Effector CD8-positive, alpha-beta T cell (primary cell): ENCODE data around the gene MLLT10.

Experiments used
- DNase-seq: peaks from one replicate; lab custom pipeline; 2025; lab: John Stamatoyannopoulos, UW

The MLLT10 gene

DNA sequence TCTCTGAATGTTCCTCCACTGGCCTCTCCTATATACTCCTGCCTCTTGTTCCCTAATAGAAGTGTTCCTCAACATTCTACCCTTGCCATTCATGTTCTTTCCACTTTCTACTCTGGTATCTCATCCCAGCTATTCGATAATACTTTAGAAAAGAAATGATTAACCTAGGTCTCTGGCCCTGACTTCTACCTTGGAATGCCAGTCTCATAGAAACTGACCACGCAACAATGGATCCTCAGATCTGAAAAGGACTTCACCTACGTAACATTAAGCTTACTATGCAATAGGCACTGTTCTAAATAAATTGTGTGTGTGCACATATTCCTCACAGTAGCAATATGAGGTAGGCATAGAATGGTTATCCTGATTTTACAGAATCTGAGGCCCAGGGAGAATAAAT is 235.0 kb downstream of the MLLT10 start:
- no peak for DNase-seq

DNA sequence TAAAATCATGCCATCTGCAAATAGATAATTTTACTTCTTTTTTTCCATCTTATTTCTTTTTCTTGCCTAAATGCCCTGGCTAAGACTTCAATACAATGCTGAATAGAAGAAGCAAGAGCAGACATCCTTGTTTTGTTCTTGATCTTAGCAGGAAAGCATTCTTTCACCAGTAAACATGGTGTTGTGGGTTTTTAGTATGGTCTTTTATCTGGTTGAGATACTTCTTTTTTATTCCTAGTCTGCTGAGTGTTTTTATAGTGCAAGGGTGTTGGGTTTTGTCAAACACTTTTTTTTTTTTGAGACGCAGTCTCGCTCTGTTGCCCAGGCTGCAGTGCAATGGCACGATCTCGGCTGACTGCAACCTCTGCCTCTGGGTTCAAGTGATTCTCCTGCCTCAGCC is 237.2 kb downstream of the MLLT10 start:
- DNase-seq: no peak

DNA sequence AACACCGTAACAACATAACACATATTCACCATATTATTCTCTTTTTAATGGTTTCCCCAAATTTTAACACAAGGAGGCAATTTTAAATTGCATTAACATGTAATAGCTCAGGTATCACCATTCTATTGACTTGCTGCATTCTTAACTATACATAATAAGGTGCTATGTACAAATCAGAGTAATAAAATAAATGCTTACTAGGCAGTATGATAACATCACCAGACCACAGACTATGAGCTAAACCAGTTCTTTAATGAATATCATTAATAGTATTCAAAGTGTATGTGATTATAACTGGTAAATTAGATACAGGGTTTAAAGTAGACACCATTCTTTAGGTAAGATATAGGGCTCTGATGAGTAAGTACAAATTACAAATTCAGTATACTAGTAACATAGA is 242.9 kb downstream of the MLLT10 start:
- DNase-seq: no peak

GRCh38 chr10:21791276-21791675 is 257.2 kb downstream of the MLLT10 start:
- DNase-seq: no peak
